ENCODE measurements around the gene DAND5.

DNA sequence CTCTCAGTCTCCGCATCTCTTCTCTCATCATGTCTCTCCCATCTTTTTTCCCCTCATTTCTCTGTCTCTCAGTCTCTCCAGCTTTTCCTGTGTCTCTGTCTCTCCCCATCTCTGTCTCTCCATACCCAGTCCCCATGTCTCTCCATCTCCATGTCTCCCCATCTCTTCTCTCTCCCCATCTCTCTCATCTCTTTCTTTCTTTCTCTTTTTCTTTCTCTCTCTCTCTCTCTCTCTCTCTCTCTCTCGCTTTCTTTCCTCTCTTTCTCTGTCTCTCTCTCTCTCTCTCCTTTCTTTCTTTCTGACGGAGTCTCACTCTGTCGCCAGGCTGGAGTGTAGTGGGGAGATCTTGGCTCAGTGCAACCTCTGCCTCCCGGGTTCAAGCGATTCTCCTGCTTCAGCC is 13.3 kb downstream of the DAND5 start:
- TF ChIP-seq, protein P1, sequence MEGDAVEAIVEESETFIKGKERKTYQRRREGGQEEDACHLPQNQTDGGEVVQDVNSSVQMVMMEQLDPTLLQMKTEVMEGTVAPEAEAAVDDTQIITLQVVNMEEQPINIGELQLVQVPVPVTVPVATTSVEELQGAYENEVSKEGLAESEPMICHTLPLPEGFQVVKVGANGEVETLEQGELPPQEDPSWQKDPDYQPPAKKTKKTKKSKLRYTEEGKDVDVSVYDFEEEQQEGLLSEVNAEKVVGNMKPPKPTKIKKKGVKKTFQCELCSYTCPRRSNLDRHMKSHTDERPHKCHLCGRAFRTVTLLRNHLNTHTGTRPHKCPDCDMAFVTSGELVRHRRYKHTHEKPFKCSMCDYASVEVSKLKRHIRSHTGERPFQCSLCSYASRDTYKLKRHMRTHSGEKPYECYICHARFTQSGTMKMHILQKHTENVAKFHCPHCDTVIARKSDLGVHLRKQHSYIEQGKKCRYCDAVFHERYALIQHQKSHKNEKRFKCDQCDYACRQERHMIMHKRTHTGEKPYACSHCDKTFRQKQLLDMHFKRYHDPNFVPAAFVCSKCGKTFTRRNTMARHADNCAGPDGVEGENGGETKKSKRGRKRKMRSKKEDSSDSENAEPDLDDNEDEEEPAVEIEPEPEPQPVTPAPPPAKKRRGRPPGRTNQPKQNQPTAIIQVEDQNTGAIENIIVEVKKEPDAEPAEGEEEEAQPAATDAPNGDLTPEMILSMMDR (IDR thresholded peaks at IDR 0.05; ENCODE audit: low read depth, low read length, poor library complexity, severe bottlenecking), result no peak
- no peak for TF ChIP-seq EZH2phosphoT487 (IDR thresholded peaks at IDR 0.05; ENCODE audit: borderline replicate concordance, low read length)
